GM19351 (cell line): Measurements from ENCODE around the gene MARS1.
A peak's percentile ranks its signal among the peaks of the same experiment; 100 is the strongest.

ENCODE experiments used
- ATAC-seq: cut with Tn5 transposase; IDR thresholded peaks from one replicate; pipeline ENCODE4 v1.9.1; 2021; ENCODE audit warnings: mild to moderate bottlenecking, moderate library complexity; ENCODE audit not compliant: unreplicated experiment

Gene MARS1

GRCh38 chr12:57526477-57527126 lies 38.7 kb downstream of the MARS1 start:
- no peak for ATAC-seq

- no peak for ATAC-seq
Measured at GRCh38 chr12:57527184-57527583, 39.3 kb downstream of the MARS1 start.

GRCh38 chr12:57528176-57528575 lies 40.3 kb downstream of the MARS1 start:
- no peak for ATAC-seq

DNA sequence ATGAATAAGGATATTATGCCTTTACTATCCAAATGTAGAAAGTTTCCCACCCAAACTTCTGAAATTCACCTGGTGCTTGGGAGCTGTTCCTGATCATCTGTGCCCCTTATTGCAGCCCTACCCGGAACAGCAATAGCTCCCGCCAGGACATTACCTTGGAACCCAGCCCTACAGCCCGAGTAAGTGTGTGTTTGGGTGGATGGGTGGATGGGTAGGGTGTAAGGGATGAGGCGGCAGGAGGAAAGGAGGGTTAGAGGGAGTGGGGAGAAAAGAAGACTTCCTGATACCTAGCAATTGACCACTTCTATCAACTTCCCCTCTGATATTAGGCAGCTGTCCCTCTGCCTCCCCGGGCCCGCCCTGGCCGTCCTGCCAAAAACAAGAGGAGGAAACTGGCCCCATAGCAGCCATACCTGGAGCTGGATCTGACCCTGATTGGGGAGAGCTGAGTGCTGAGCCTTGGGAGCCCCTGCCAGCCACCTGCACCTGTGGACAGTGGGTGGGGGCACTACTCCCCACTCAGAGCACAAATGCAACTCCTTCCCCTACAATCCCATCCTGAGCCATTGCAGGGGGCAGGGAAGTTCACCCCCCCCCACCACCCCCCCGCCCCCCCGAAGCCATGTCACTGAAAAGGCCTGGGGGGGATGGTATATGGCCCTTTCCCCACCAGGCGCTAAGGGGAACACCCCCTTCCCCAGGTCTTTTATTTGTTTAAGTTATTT lies 41.1 kb downstream of the MARS1 start:
- no peak for ATAC-seq

DNA sequence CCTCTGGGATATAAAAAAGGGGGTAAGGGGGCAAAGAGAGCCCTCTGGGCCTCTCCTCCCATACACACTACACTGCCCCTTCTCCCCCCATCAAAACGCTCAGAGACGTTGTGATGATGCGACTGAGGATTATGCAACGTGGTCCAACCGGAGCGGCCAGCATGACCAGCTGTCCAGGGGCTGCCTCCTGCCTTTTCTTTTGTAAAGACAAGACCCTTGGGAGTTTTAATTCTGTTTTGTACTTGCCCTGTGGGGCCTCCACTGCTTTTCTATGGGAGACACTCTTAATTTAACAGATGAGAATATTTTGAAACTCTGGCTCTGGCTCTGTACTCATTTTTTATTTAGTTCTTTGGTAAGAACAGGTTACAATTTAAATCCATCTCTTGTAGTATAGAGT lies 42.0 kb downstream of the MARS1 start:
- ATAC-seq, result no peak

GRCh38 chr12:57530396-57531142 lies 42.7 kb downstream of the MARS1 start:
- no peak for ATAC-seq

GRCh38 chr12:57531836-57532235 lies 44.0 kb downstream of the MARS1 start:
- ATAC-seq, result no peak

- ATAC-seq, result no peak
Measured at GRCh38 chr12:57533108-57533507, 45.2 kb downstream of the MARS1 start.

DNA sequence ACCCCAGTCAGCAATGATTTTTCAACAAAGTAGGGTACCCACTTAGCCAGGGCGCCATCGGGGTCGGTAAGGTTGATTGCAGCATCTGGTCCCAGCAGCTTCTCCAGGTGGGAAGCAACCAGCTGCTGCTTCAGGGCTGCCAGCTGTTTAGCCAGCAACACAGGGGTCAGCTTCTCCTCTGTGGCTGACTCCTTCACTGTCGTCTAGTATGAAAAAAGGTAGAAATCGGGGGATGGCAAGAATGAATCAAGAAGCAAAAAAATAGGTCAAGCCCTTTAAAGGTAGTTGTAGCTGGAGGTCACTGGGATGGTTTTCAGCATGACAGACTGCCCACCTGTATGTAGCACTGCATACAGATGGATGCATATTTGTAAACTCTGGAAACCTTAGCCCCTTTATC lies 46.4 kb downstream of the MARS1 start:
- no peak for ATAC-seq

- no peak for ATAC-seq
Measured at GRCh38 chr12:57534991-57535543, 47.2 kb downstream of the MARS1 start.

DNA sequence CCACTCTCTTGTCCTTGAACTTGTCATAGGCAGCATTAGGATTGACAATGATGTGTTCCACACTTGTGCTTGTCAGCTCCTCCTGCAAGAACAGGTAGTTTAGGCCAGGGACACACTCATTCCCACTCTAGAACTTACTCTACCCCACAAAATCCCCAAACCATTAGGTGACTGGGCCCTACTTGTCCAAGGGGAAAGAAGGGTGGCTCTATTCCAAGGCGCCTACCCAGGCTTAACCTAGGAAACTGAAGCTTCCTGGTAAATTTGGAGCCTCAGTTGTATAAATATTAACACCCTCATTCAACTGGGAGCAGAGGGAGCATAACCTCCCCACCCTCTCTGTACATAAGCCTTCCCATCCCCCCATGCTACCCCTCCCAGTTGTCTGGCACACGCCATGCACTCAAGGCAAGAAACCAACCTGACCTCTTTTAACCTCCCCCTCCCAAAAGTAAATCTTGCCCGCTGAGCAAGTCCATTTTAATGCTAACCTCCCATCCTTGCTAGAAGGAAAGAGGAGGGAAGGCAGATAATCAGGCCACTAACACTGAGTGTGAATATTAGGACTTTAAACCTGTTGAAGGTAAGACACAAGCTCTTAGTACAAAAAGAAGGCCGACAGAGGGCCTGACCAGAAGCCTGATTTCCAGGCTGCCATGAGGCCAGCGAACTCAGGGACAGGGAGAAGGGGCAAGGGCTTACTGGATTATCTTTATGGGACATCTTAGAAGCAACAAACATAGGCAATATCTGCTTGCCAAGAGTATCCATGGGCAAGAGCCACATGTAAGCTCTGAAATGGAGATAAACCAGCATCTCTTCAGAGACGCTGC lies 48.1 kb downstream of the MARS1 start:
- no peak for ATAC-seq

GRCh38 chr12:57536597-57536942 lies 48.7 kb downstream of the MARS1 start:
- no peak for ATAC-seq

- no peak for ATAC-seq
Measured at GRCh38 chr12:57539134-57539768, 51.4 kb downstream of the MARS1 start.

GRCh38 chr12:57541001-57541400 lies 53.1 kb downstream of the MARS1 start:
- no peak for ATAC-seq

- no peak for ATAC-seq
Measured at GRCh38 chr12:57541717-57542116, 53.8 kb downstream of the MARS1 start.

DNA sequence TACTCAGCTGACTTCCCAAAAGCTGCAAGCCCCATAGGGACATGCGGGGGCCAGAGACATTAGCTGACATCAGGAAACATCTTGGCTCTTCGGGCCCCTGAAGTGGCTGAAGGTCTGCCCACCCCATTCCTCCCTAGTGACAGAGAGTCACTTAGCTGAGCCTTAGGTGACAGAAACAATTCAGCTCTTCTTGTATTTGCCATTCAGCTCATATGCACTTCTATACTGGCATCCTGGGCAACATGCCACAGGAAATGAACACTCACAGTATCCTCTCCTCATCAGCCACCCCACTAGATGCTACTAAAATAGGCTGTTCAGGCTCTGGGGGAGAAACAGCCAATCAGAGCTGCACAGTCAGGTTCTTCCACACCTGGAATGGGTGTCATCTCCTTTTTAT lies 55.7 kb downstream of the MARS1 start:
- no peak for ATAC-seq

- ATAC-seq, result no peak
Measured at GRCh38 chr12:57545809-57546437, 58.1 kb downstream of the MARS1 start.

- ATAC-seq, result peak; percentile 96
Measured at GRCh38 chr12:57546438-57547287, 58.8 kb downstream of the MARS1 start, which contains the start of gene DCTN2. Gene DCTN2, minus strand, starts transcription at chr12:57547192. Its CDS starts 129 bp downstream, at chr12:57547063.
